ENCODE data around the gene BTBD16.

BTBD16 gene

GRCh38 chr10:122376364-122376961 lies 105.4 kb downstream of the BTBD16 start:
- no peak for DNase-seq

GRCh38 chr10:122379041-122379440 lies 107.9 kb downstream of the BTBD16 start:
- DNase-seq, result no peak

- DNase-seq, result no peak
Measured at GRCh38 chr10:122379537-122379936, 108.4 kb downstream of the BTBD16 start.

GRCh38 chr10:122380703-122381102 lies 109.6 kb downstream of the BTBD16 start:
- no peak for DNase-seq

GRCh38 chr10:122381680-122382079 lies 110.6 kb downstream of the BTBD16 start:
- no peak for DNase-seq

GRCh38 chr10:122386514-122386913 lies 115.4 kb downstream of the BTBD16 start:
- no peak for DNase-seq

- no peak for DNase-seq
Measured at GRCh38 chr10:122387572-122387971, 116.5 kb downstream of the BTBD16 start.

All from NCI-H510A treated with DMSO at 0.1 percent for 48 hours (cell line).